ENCODE data around the gene CEACAM16.

Gene CEACAM16

DNA sequence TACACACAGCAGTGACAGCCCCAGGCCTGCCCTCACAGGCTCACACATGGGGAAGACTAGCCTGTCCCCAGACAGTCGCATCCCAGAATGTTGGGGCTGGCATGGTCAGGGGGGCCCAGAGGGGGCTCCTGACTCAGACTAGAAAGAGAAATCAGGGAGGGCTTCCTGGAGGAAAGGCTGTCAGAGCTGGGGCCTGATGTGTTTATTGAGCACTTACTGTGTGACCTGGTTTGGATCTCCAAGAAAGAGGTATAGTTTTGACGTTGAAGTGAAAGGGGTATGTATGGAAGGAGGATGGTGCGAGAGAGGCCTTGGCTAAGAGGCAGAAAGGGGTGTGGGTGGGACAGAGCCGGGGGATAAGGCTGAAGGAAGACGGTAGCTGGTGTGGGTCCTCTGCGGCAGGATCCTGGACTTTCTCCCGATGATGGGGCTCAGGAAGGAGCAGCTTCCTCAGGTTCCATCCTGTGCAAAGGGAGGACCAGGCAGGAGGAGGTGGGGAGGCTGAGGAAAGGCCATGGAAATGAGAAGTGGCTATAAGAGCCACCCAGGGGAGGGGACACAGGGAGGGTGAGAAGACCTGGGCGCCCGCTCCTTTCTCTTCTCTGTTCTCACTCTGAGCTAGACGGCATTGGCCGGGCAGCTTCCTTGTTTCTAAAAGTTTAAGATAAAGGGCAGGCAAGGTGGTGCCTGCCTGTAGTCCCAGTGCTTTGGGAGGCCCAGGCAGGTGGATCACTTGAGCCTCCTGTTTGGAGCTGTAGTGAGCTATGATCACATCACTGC lies 33.5 kb downstream of the CEACAM16 start:
- ChIA-PET POLR2A (no interaction called here), CTCF (interaction anchor here (0.7 to 18.1 kb wide), 6 partner anchors 9 to 52 kb away, joined by 3 to 513 read pairs (median 4); partner anchors contain the start of gene CBLC)
- TF ChIP-seq, protein P1, sequence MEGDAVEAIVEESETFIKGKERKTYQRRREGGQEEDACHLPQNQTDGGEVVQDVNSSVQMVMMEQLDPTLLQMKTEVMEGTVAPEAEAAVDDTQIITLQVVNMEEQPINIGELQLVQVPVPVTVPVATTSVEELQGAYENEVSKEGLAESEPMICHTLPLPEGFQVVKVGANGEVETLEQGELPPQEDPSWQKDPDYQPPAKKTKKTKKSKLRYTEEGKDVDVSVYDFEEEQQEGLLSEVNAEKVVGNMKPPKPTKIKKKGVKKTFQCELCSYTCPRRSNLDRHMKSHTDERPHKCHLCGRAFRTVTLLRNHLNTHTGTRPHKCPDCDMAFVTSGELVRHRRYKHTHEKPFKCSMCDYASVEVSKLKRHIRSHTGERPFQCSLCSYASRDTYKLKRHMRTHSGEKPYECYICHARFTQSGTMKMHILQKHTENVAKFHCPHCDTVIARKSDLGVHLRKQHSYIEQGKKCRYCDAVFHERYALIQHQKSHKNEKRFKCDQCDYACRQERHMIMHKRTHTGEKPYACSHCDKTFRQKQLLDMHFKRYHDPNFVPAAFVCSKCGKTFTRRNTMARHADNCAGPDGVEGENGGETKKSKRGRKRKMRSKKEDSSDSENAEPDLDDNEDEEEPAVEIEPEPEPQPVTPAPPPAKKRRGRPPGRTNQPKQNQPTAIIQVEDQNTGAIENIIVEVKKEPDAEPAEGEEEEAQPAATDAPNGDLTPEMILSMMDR (IDR thresholded peaks at IDR 0.05; ENCODE audit: control extremely low read depth, extremely low read depth, low read depth, missing control alignments), result no peak
- DNase-seq (ENCODE audit: extremely low spot score), result no peak

DNA sequence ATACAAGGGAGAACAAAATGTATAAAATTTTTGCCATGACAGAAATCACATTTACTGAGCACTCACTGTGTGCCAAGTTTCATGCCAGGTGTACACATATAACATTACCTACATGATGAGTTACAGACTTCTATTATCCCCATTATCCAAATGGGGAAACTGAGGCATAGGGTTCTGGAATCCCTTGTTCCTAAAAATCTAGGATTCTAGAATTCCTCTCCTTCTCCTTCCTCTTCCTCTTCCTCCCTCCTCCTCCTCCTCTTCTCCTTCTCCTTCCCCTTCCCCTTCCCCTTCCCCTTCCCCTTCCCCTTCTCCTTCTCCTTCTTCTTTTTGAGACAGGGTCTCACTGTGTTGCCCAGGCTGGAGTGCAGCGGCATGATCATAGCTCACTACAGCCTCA lies 35.4 kb downstream of the CEACAM16 start:
- ChIA-PET POLR2A (no interaction called here), CTCF (interaction anchor here (3.7 to 18.1 kb wide), 2 partner anchors 11 to 38 kb away, joined by 38 to 513 read pairs; partner anchors contain the start of gene CBLC)
- TF ChIP-seq, protein P1 (IDR thresholded peaks at IDR 0.05; ENCODE audit: control extremely low read depth, extremely low read depth, low read depth, missing control alignments), result no peak
- DNase-seq (ENCODE audit: extremely low spot score), result no peak

DNA sequence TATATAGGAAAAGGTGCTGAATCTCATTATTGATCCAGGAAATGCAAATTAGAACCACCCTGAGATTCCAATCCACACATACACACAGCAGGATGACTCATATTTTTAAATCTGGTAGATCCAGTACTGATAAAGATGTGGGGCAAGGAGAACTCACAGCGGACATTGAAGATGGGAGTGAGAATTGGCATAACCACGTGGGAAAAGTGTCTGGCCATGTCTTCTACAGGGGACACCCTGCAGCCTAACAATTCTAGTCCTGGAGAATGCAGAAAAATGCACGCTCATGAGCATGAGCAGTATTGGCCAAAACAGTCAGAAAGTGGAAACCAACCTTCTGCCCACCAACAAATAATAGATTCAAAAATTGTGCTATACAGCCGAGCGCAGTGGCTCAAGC lies 36.1 kb downstream of the CEACAM16 start:
- ChIA-PET CTCF (interaction anchor here (1.6 to 2.0 kb wide), 2 partner anchors 9 to 11 kb away, joined by 3 to 18 read pairs; no protein-coding TSS in a partner anchor), POLR2A (no interaction called here)
- no peak for DNase-seq (ENCODE audit: extremely low spot score)
- TF ChIP-seq, protein P1 (IDR thresholded peaks at IDR 0.05; ENCODE audit: control extremely low read depth, extremely low read depth, low read depth, missing control alignments), result no peak

DNA sequence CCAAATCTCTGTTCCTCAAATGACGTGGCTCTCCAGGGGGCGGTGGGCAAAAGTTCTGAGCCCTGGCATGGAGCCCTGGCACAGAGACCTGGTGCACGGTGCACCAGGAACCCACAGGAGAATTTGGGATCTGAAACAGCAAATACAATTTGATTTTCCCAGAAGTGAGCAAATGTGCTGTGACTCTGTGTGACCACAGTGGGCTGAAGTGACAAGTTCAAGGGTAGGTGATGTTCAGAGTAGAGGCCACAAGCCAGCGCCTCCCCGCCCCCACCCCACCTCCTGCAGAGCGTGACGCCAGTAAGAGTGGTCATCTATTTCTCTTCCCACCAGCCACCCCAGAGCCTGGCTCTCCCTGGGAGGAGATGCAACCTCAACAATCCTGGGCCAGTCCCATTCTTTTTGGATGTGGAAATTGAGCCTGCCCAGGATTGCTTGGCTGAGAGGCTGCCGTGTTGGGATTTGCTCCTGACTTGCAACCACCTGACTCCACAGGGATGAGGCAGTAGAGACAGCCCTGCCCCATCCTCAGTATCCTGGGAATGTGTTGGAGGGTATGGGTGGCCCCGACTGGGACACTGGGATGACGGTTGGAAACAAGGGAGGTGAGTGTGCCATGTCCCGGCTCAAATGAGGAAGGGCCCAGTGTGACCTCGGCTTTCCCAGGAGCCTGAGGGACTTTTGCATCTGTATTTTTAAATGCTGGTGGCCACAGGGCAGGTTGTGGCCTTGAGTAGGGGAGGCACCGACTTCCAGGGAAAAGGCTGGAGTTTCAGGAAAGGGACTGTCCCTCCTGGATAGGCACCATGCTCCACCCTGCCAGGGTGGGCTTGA lies 38.5 kb downstream of the CEACAM16 start:
- POLR2A ChIA-PET, result no interaction called here

DNA sequence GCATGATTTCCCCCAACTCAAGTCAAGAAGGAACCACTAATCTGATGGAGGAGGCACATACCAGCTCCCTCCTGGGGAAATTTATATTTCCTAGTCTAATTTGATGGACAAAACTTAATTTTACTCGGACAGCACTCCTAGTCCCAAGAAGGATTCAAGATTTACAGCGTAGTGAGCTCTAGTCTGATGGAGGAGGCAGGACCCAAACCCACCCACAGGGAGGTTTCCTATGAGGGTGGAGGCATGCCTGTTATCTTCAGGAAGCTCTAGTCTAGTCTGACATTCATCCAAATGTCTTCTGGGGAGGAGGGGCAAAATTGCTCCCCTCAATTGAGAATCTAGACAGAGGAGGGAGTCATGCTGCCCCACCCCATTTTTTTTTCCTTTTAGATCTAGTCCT lies 39.2 kb downstream of the CEACAM16 start:
- TF ChIP-seq, protein P1 (IDR thresholded peaks at IDR 0.05; ENCODE audit: control extremely low read depth, extremely low read depth, low read depth, missing control alignments), result no peak
- ChIA-PET POLR2A (no interaction called here), CTCF (interaction anchor here (1.0 to 8.3 kb wide), 5 partner anchors 11 to 104 kb away, joined by 3 to 93 read pairs (median 3); no protein-coding TSS in a partner anchor)
- no peak for DNase-seq (ENCODE audit: extremely low spot score)

More for the DNA sequence above, 38.5 kb downstream of the CEACAM16 start:
- CTCF ChIA-PET, result interaction anchor here (1.0 to 8.3 kb wide), 8 partner anchors 12 to 34 kb away, joined by 3 to 93 read pairs (median 7); partner anchors contain the start of gene BCL3
- TF ChIP-seq, protein P1 (IDR thresholded peaks at IDR 0.05; ENCODE audit: control extremely low read depth, extremely low read depth, low read depth, missing control alignments), result no peak
- peak; percentile 47 for DNase-seq (ENCODE audit: extremely low spot score)
